ENCODE results near the gene SND1. TPM values are rescaled to one million over a fixed set of nuclear protein-coding genes. Genes with fewer than 3 reads are reported as not detected.

Gene SND1
- total RNA-seq, 2 donors from 2014 or later = 91.0 to 111 TPM

GRCh38 chr7:127940381-127941160 is 288.6 kb downstream of the SND1 start:
- Histone ChIP-seq H3K4me3 (no peak overlapping the region), H3K4me1 (ENCODE audit: control insufficient read depth in 1 of 2, low read depth in 2 of 2) (no peaks in the 10 kb centered on the region), H3K27ac (no peak overlapping the region), H3K9me3 (no peaks in the 10 kb centered on the region), H3K27me3 (replicated peaks; ENCODE audit: insufficient read depth) (no peaks in the 10 kb centered on the region), H3K36me3 (no peaks in the 10 kb centered on the region)
- ATAC-seq (ENCODE audit: insufficient number of reproducible peaks, low FRiP score, low read depth) (no peak), DNase-seq (ENCODE audit: low spot score) (no peak)
- TF ChIP-seq CTCF (IDR thresholded peaks at IDR 0.05) = no peak

GRCh38 chr7:127941476-127942210 is 289.6 kb downstream of the SND1 start:
- Histone ChIP-seq H3K36me3 (no peaks in the 10 kb centered on the region), H3K27me3 (replicated peaks; ENCODE audit: insufficient read depth) (no peaks in the 10 kb centered on the region), H3K4me1 (ENCODE audit: control insufficient read depth in 1 of 2, low read depth in 2 of 2) (no peaks in the 10 kb centered on the region), H3K9me3 (no peaks in the 10 kb centered on the region), H3K4me3 (no peak overlapping the region), H3K27ac (no peak overlapping the region)
- ATAC-seq (ENCODE audit: insufficient number of reproducible peaks, low FRiP score, low read depth) (no peak), DNase-seq (ENCODE audit: low spot score) (no peak)
- TF ChIP-seq CTCF (IDR thresholded peaks at IDR 0.05) = no peak

GRCh38 chr7:127943541-127944521 is 291.8 kb downstream of the SND1 start:
- Histone ChIP-seq H3K36me3 (no peaks in the 10 kb centered on the region), H3K4me1 (ENCODE audit: control insufficient read depth in 1 of 2, low read depth in 2 of 2) (no peaks in the 10 kb centered on the region), H3K4me3 (no peak overlapping the region), H3K9me3 (no peaks in the 10 kb centered on the region), H3K27me3 (replicated peaks; ENCODE audit: insufficient read depth) (no peaks in the 10 kb centered on the region), H3K27ac (no peak overlapping the region)
- ATAC-seq (ENCODE audit: insufficient number of reproducible peaks, low FRiP score, low read depth) = no peak
- TF ChIP-seq CTCF (IDR thresholded peaks at IDR 0.05) = no peak
- no peak for DNase-seq (ENCODE audit: low spot score)

GRCh38 chr7:127946111-127946510 is 294.1 kb downstream of the SND1 start:
- Histone ChIP-seq H3K9me3 (no peaks in the 10 kb centered on the region), H3K27me3 (replicated peaks; ENCODE audit: insufficient read depth) (no peaks in the 10 kb centered on the region), H3K4me1 (ENCODE audit: control insufficient read depth in 1 of 2, low read depth in 2 of 2) (no peaks in the 10 kb centered on the region), H3K36me3 (no peaks in the 10 kb centered on the region), H3K27ac (no peak overlapping the region), H3K4me3 (no peak overlapping the region)
- DNase-seq (ENCODE audit: low spot score) (no peak), ATAC-seq (ENCODE audit: insufficient number of reproducible peaks, low FRiP score, low read depth) (no peak)
- no peak for TF ChIP-seq CTCF (IDR thresholded peaks at IDR 0.05)
